ENCODE data around the gene PGLYRP3.

GRCh38 chr1:153251087-153251486 is 61.7 kb downstream of the PGLYRP3 start:
- TF ChIP-seq CTCF (IDR thresholded peaks at IDR 0.05; ENCODE audit: low read depth, low read length, poor library complexity, severe bottlenecking) (no peak), EZH2phosphoT487 (IDR thresholded peaks at IDR 0.05; ENCODE audit: borderline replicate concordance, low read length) (no peak)

Data from DOHH2 (cell line).